Body of pancreas (tissue), 4 donors: ENCODE data around the gene MED13L. TPM values are rescaled to one million over a fixed set of nuclear protein-coding genes. Genes with fewer than 3 reads are reported as not detected.

Experiments
- ATAC-seq: fragments of 150-250 bp; one replicate; pipeline ENCODE4 v1.9.1; 2016
- DNase-seq, 4 donors: peaks; one replicate each; pipeline ENCODE4 v3.0.0-alpha.2; 2019
- H3K27ac ChIP-seq, 4 donors: fragments of 200-600 bp; sonication (generic); 1 replicate in 3 of 4; 2 replicates in 1 of 4; pipeline versions ENCODE4 v1.5.1 to v1.6.1; 2016 to 2019; ENCODE audit warnings: mild to moderate bottlenecking in 1 of 4, mixed read lengths in 1 of 4, moderate library complexity in 1 of 4
- H3K27me3 ChIP-seq, 2 donors: fragments of 200-600 bp; sonication (generic); one replicate each; pipeline ENCODE4 v1.6.0; 2016; ENCODE audit warnings: mild to moderate bottlenecking in 1 of 2
- H3K36me3 ChIP-seq, 2 donors: fragments of 200-600 bp; sonication (generic); replicated peaks in 1 of 2; 2 replicates each; pipeline ENCODE4 v1.5.1; 2016; ENCODE audit warnings: low read depth in 2 of 2; ENCODE audit not compliant: insufficient read depth in 1 of 2
- H3K4me1 ChIP-seq: fragments of 200-600 bp; sonication (generic); one replicate; pipeline ENCODE4 v1.6.0; 2016
- H3K4me3 ChIP-seq, 2 donors: fragments of 200-600 bp; sonication (generic); 1 replicate in 1 of 2; 2 replicates in 1 of 2; pipeline ENCODE4 v1.5.1; 2016 to 2019
- H3K9me3 ChIP-seq, 3 donors: fragments of 200-600 bp; sonication (generic); 1 replicate in 2 of 3; 2 replicates in 1 of 3; pipeline ENCODE4 v1.5.1; 2016
- CTCF ChIP-seq, 7 experiments: fragments of 450-650 bp in 4 of 7; fragments of 200-600 bp in 3 of 7; sonication (generic) in 3 of 7; IDR thresholded peaks; one replicate each; pipeline ENCODE4 v1.5.1; 2016 to 2019; ENCODE audit warnings: antibody characterized with exemption in 7 of 7
- POLR2A ChIP-seq, 3 donors: fragments of 450-650 bp; IDR thresholded peaks; one replicate each; pipeline ENCODE4 v1.6.1; 2016; ENCODE audit warnings: antibody characterized with exemption in 3 of 3, mild to moderate bottlenecking in 2 of 3
- WGBS, 2 donors: methylation state at CpG; one replicate each; pipeline ENCODE4 v1.1.5; 2017; 5-methylcytosine and 5-hydroxymethylcytosine counted together
- intact Hi-C: fragments of 100-400 bp; cut with DNase I; formaldehyde crosslinking; loops from one replicate; pipeline ENCODE4 v1.15.1; 2023
- total RNA-seq, 2 donors: library from RNA; depleted of rRNA; stranded (reverse); fragments of >200 nt; gene quantifications; one replicate each; pipeline ENCODE4 v1.1.0, GENCODE V29; 2016

MED13L gene
- total RNA-seq, 2 donors from 2014 or later: 65.9 to 72.6 TPM

- intact Hi-C loops: no loop called here
- H3K36me3 ChIP-seq: no peaks in the 10 kb centered on the region
- WGBS, 2 donors: 81% methylated on average over 5 of the region's 5 CpGs
- no peak overlapping the region for H3K27ac ChIP-seq
- H3K4me1 ChIP-seq: peaks cover 7% of the 10 kb centered on the region
- TF ChIP-seq POLR2A (IDR thresholded peaks at IDR 0.05): no peak
- TF ChIP-seq CTCF (IDR thresholded peaks at IDR 0.05): no peak
- ATAC-seq (no peak), DNase-seq (no peak)
- H3K9me3 ChIP-seq: no peaks in the 10 kb centered on the region
- no peak overlapping the region for H3K4me3 ChIP-seq
- no peaks in the 10 kb centered on the region for H3K27me3 ChIP-seq
Measured at GRCh38 chr12:116210131-116210530, 67.4 kb downstream of the MED13L start.

GRCh38 chr12:116209503-116209902 is 68.0 kb downstream of the MED13L start:
- Histone ChIP-seq H3K36me3 (no peaks in the 10 kb centered on the region), H3K9me3 (no peaks in the 10 kb centered on the region), H3K4me1 (peaks cover 5% of the 10 kb centered on the region), H3K27me3 (no peaks in the 10 kb centered on the region), H3K27ac (no peak overlapping the region), H3K4me3 (no peak overlapping the region)
- ATAC-seq (no peak), DNase-seq (no peak)
- TF ChIP-seq CTCF (IDR thresholded peaks at IDR 0.05) (no peak), POLR2A (IDR thresholded peaks at IDR 0.05) (no peak)
- WGBS, 2 donors: 92 to 96% methylated on average over 2 of the region's 2 CpGs
- intact Hi-C loops: no loop called here

- no peaks in the 10 kb centered on the region for H3K27me3 ChIP-seq
- WGBS, 2 donors: 95 to 98% methylated on average over 3 of the region's 3 CpGs
- no peaks in the 10 kb centered on the region for H3K4me1 ChIP-seq
- no peak overlapping the region for H3K4me3 ChIP-seq
- no peaks in the 10 kb centered on the region for H3K9me3 ChIP-seq
- no peak for ATAC-seq
- no peak for TF ChIP-seq POLR2A (IDR thresholded peaks at IDR 0.05)
- TF ChIP-seq CTCF (IDR thresholded peaks at IDR 0.05): no peak
- no peak for DNase-seq
- no peak overlapping the region for H3K27ac ChIP-seq
- intact Hi-C loops: no loop called here
- no peaks in the 10 kb centered on the region for H3K36me3 ChIP-seq
Measured at GRCh38 chr12:116207274-116207673, 70.2 kb downstream of the MED13L start.

- ATAC-seq (no peak), DNase-seq (no peak)
- no peak overlapping the region for H3K4me3 ChIP-seq
- no peak overlapping the region for H3K27ac ChIP-seq
- H3K36me3 ChIP-seq: no peaks in the 10 kb centered on the region
- TF ChIP-seq CTCF (IDR thresholded peaks at IDR 0.05) (no peak), POLR2A (IDR thresholded peaks at IDR 0.05) (no peak)
- WGBS, 2 donors: 90 to 93% methylated on average over 3 of the region's 3 CpGs
- H3K4me1 ChIP-seq: peaks cover 4% of the 10 kb centered on the region
- no peaks in the 10 kb centered on the region for H3K9me3 ChIP-seq
- H3K27me3 ChIP-seq: no peaks in the 10 kb centered on the region
- intact Hi-C loops: no loop called here
Measured at GRCh38 chr12:116206828-116207227, 70.7 kb downstream of the MED13L start.

- intact Hi-C loops: no loop called here
- DNase-seq: no peak
- Histone ChIP-seq H3K4me1 (peaks cover 17% of the 10 kb centered on the region), H3K9me3 (no peaks in the 10 kb centered on the region), H3K4me3 (no peak overlapping the region), H3K27me3 (no peaks in the 10 kb centered on the region), H3K27ac (no peak overlapping the region), H3K36me3 (no peaks in the 10 kb centered on the region)
- WGBS, 2 donors: 90 to 93% methylated on average over 3 of the region's 3 CpGs
- TF ChIP-seq CTCF (IDR thresholded peaks at IDR 0.05): no peak
- no peak for TF ChIP-seq POLR2A (IDR thresholded peaks at IDR 0.05)
- no peak for ATAC-seq
Measured at GRCh38 chr12:116204785-116205184, 72.7 kb downstream of the MED13L start.
